GM19043 (cell line): ENCODE results near the gene SPAG16.
A peak's percentile ranks its signal among the peaks of the same experiment; 100 is the strongest.

Experiments
- ATAC-seq: cut with Tn5 transposase; IDR thresholded peaks from one replicate; pipeline ENCODE4 v1.9.1; 2021; ENCODE audit warnings: low read depth; ENCODE audit not compliant: unreplicated experiment

Gene SPAG16

GRCh38 chr2:214226061-214226460 lies 941.8 kb downstream of the SPAG16 start:
- ATAC-seq: no peak

GRCh38 chr2:214232271-214232670 lies 948.0 kb downstream of the SPAG16 start:
- no peak for ATAC-seq

- ATAC-seq: no peak
Observed at GRCh38 chr2:214233164-214233563, 948.9 kb downstream of the SPAG16 start.

GRCh38 chr2:214242797-214243196 lies 958.5 kb downstream of the SPAG16 start:
- ATAC-seq: no peak

GRCh38 chr2:214244847-214245246 lies 960.6 kb downstream of the SPAG16 start:
- ATAC-seq: no peak

GRCh38 chr2:214246417-214246816 lies 962.2 kb downstream of the SPAG16 start:
- ATAC-seq: no peak

- ATAC-seq: no peak
Observed at GRCh38 chr2:214247531-214247930, 963.3 kb downstream of the SPAG16 start.

GRCh38 chr2:214255046-214255445 lies 970.8 kb downstream of the SPAG16 start:
- ATAC-seq: no peak

- no peak for ATAC-seq
Observed at GRCh38 chr2:214261683-214262082, 977.4 kb downstream of the SPAG16 start.

GRCh38 chr2:214264171-214264570 lies 979.9 kb downstream of the SPAG16 start:
- ATAC-seq: no peak

- ATAC-seq: no peak
Observed at GRCh38 chr2:214265991-214266489, 981.8 kb downstream of the SPAG16 start.

GRCh38 chr2:214277880-214278279 lies 993.6 kb downstream of the SPAG16 start:
- ATAC-seq: no peak

- ATAC-seq: no peak
Observed at GRCh38 chr2:214286011-214286410, 1001.7 kb downstream of the SPAG16 start.

GRCh38 chr2:214293593-214293992 lies 1009.3 kb downstream of the SPAG16 start:
- ATAC-seq: no peak

- ATAC-seq: no peak
Observed at GRCh38 chr2:214294426-214294825, 1010.2 kb downstream of the SPAG16 start.

- ATAC-seq: no peak
Observed at GRCh38 chr2:214297423-214297822, 1013.2 kb downstream of the SPAG16 start.

- ATAC-seq: peak; percentile 44
Observed at GRCh38 chr2:214310319-214310718, 1026.1 kb downstream of the SPAG16 start.

- peak; percentile 41 for ATAC-seq
Observed at GRCh38 chr2:214311031-214311533, 1026.8 kb downstream of the SPAG16 start.

GRCh38 chr2:214311931-214312749 lies 1027.9 kb downstream of the SPAG16 start:
- ATAC-seq: no peak

GRCh38 chr2:214315324-214315723 lies 1031.1 kb downstream of the SPAG16 start:
- no peak for ATAC-seq

GRCh38 chr2:214320211-214320610 lies 1035.9 kb downstream of the SPAG16 start:
- no peak for ATAC-seq

GRCh38 chr2:214322662-214323061 lies 1038.4 kb downstream of the SPAG16 start:
- no peak for ATAC-seq
